Left lung (tissue), 10 donors: ENCODE data around the gene SGTB. TPM values are rescaled to one million over a fixed set of nuclear protein-coding genes. Genes with fewer than 3 reads are reported as not detected.
A peak's percentile ranks its signal among the peaks of the same experiment; 100 is the strongest.

Experiments
- ATAC-seq: fragments of 200-7000 bp; cut with Tn5 transposase; one replicate; pipeline ENCODE4 v1.9.1; 2020; ENCODE audit warnings: moderate library complexity
- DNase-seq, 4 donors: peaks; one replicate each; pipeline ENCODE4 v3.0.0-alpha.2; 2013 to 2020
- H3K27ac ChIP-seq, 2 donors: fragments of 200-600 bp; sonication (generic) in 1 of 2; one replicate each; pipeline versions ENCODE4 v1.5.0 to v1.8.0; 2020 to 2021
- H3K27me3 ChIP-seq, 2 donors: fragments of 200-600 bp; sonication (generic) in 1 of 2; one replicate each; pipeline versions ENCODE4 v1.5.0 to v1.8.0; 2020 to 2021
- H3K36me3 ChIP-seq, 2 donors: fragments of 200-600 bp; sonication (generic) in 1 of 2; one replicate each; pipeline versions ENCODE4 v1.5.0 to v1.8.0; 2020 to 2021
- H3K4me1 ChIP-seq, 2 donors: fragments of 200-600 bp; one replicate each; pipeline ENCODE4 v1.8.0; 2021
- H3K4me3 ChIP-seq, 2 donors: fragments of 200-600 bp; sonication (generic) in 1 of 2; one replicate each; pipeline versions ENCODE4 v1.5.0 to v1.8.0; 2020 to 2021; ENCODE audit warnings: mild to moderate bottlenecking in 1 of 2
- H3K9me3 ChIP-seq, 2 donors: fragments of 200-600 bp; sonication (generic) in 1 of 2; one replicate each; pipeline versions ENCODE4 v1.5.0 to v1.8.0; 2020 to 2021
- CTCF ChIP-seq, 2 donors: fragments of 200-600 bp; sonication (generic) in 1 of 2; IDR thresholded peaks; one replicate each; pipeline versions ENCODE4 v1.5.0 to v1.8.0; 2021; ENCODE audit warnings: antibody characterized with exemption in 2 of 2
- intact Hi-C, 2 donors: fragments of 100-400 bp; cut with DNase I; formaldehyde crosslinking; loops; one replicate each; pipeline versions ENCODE4 v1.11.2 to v1.14.2; 2022
- polyA plus RNA-seq, 6 donors: library from polyadenylated mRNA; unstranded; fragments of 120-200 nt; gene quantifications; one replicate each; pipeline ENCODE4 v1.2.1, GENCODE V29; 2013; ENCODE audit not compliant: insufficient read length in 6 of 6
- total RNA-seq, 2 donors: library from RNA; stranded (reverse); fragmentation: NEBNext Ultra II Directional; extraction: Animal tissue kit (Norgen Biotek cat#: 25700); gene quantifications; one replicate each; pipeline ENCODE4 v1.2.1, GENCODE V29; 2021
- donor health status: DM: no; HTN: yes; CAD: no.
- donor health status: DM: no; HTN: no; CAD: no.

SGTB gene
- total and polyA plus RNA-seq, 8 donors, result 7.7 to 22.6 (median 9.2) TPM

- H3K27ac ChIP-seq, result no peak overlapping the region
- DNase-seq (no peak), ATAC-seq (no peak)
- no peaks in the 10 kb centered on the region for H3K27me3 ChIP-seq
- H3K9me3 ChIP-seq, result no peaks in the 10 kb centered on the region
- no peak for TF ChIP-seq CTCF (IDR thresholded peaks at IDR 0.05)
- intact Hi-C loops, result no loop called here
- no peak overlapping the region for H3K4me3 ChIP-seq
- no peaks in the 10 kb centered on the region for H3K4me1 ChIP-seq
- no peaks in the 10 kb centered on the region for H3K36me3 ChIP-seq
Measured at GRCh38 chr5:65749221-65749844, 27.4 kb upstream of the SGTB start.

GRCh38 chr5:65742565-65743231 is 20.8 kb upstream of the SGTB start:
- DNase-seq, result peak in 2 of 4 donors; percentile 23 to 37
- Histone ChIP-seq H3K27ac (no peak overlapping the region), H3K36me3 (no peaks in the 10 kb centered on the region), H3K4me1 (no peaks in the 10 kb centered on the region), H3K4me3 (no peak overlapping the region), H3K27me3 (no peaks in the 10 kb centered on the region), H3K9me3 (no peaks in the 10 kb centered on the region)
- intact Hi-C loops, result no loop called here
- peak; percentile 43 to 56 for TF ChIP-seq CTCF (IDR thresholded peaks at IDR 0.05)
- peak; percentile 78 for ATAC-seq

- Histone ChIP-seq H3K27me3 (no peaks in the 10 kb centered on the region), H3K27ac (no peak overlapping the region), H3K4me1 (peaks cover 0 to 15% of the 10 kb centered on the region in 2 donors), H3K9me3 (no peaks in the 10 kb centered on the region), H3K36me3 (no peaks in the 10 kb centered on the region), H3K4me3 (no peak overlapping the region)
- no peak for TF ChIP-seq CTCF (IDR thresholded peaks at IDR 0.05)
- ATAC-seq, result no peak
- no peak for DNase-seq
- intact Hi-C loops, result no loop called here
Measured at GRCh38 chr5:65739162-65739561, 17.3 kb upstream of the SGTB start.

GRCh38 chr5:65738305-65738704 is 16.4 kb upstream of the SGTB start:
- TF ChIP-seq CTCF (IDR thresholded peaks at IDR 0.05), result no peak

GRCh38 chr5:65737842-65738241 is 15.9 kb upstream of the SGTB start:
- H3K4me3 ChIP-seq, result no peak overlapping the region
- H3K4me1 ChIP-seq, result peaks cover 0 to 18% of the 10 kb centered on the region in 2 donors
- H3K27ac ChIP-seq, result no peak overlapping the region
- DNase-seq, result no peak
- peak; percentile 36 for ATAC-seq
- no peaks in the 10 kb centered on the region for H3K36me3 ChIP-seq
- intact Hi-C loops, result no loop called here
- H3K27me3 ChIP-seq, result no peaks in the 10 kb centered on the region
- no peak for TF ChIP-seq CTCF (IDR thresholded peaks at IDR 0.05)
- no peaks in the 10 kb centered on the region for H3K9me3 ChIP-seq

More at GRCh38 chr5:65738305-65738704, 16.4 kb upstream of the SGTB start:
- Histone ChIP-seq H3K36me3 (no peaks in the 10 kb centered on the region), H3K4me3 (no peak overlapping the region), H3K4me1 (peaks cover 0 to 18% of the 10 kb centered on the region in 2 donors), H3K27me3 (no peaks in the 10 kb centered on the region), H3K27ac (no peak overlapping the region), H3K9me3 (no peaks in the 10 kb centered on the region)
- intact Hi-C loops, result no loop called here
- DNase-seq (no peak), ATAC-seq (no peak)
